Measurements from ENCODE around the gene LMO1. TPM values are rescaled to one million over a fixed set of nuclear protein-coding genes. Genes with fewer than 3 reads are reported as not detected.

The LMO1 gene
- total and polyA plus RNA-seq, 2 of the 8 experiments (the other 6 are each of a cell fraction or from before 2014, with no cell fraction given) = 0.17 TPM; not detected in 1

- TF ChIP-seq CTCF (IDR thresholded peaks at IDR 0.05; ENCODE audit: control extremely low read depth in 1 of 3, insufficient read depth in 1 of 3, low read depth in 1 of 3, low read length in 3 of 3) (no peak), CBX8 (IDR thresholded peaks at IDR 0.05; ENCODE audit: borderline replicate concordance, low read depth, low read length) (no peak), SAP30 (IDR thresholded peaks at IDR 0.05; ENCODE audit: insufficient read depth, insufficient replicate concordance, low read length) (no peak), SRF (IDR thresholded peaks at IDR 0.05; ENCODE audit: low read depth, low read length) (no peak), NRF1 (IDR thresholded peaks at IDR 0.05; ENCODE audit: low read depth, low read length) (no peak), POLR2AphosphoS5 (IDR thresholded peaks at IDR 0.05; ENCODE audit: low read depth, low read length) (no peak), ATF3 (IDR thresholded peaks at IDR 0.05; ENCODE audit: insufficient read depth, low read depth, low read length) (no peak)
Observed at GRCh38 chr11:8307601-8308000, 43.9 kb upstream of the LMO1 start (continued).
